GM12801 (cell line): Measurements from ENCODE around the gene MICOS13.

Source experiments
- TF ChIP-seq, protein P1 (sequence below): IDR thresholded peaks from one replicate; pipeline ENCODE4 v1.5.1; 2011; ENCODE audit warnings: control low read depth; ENCODE audit not compliant: insufficient read length; ENCODE audit errors: extremely low read depth

Gene MICOS13

GRCh38 chr19:5705552-5705951, 25.2 kb upstream of the MICOS13 start:
- TF ChIP-seq, protein P1, sequence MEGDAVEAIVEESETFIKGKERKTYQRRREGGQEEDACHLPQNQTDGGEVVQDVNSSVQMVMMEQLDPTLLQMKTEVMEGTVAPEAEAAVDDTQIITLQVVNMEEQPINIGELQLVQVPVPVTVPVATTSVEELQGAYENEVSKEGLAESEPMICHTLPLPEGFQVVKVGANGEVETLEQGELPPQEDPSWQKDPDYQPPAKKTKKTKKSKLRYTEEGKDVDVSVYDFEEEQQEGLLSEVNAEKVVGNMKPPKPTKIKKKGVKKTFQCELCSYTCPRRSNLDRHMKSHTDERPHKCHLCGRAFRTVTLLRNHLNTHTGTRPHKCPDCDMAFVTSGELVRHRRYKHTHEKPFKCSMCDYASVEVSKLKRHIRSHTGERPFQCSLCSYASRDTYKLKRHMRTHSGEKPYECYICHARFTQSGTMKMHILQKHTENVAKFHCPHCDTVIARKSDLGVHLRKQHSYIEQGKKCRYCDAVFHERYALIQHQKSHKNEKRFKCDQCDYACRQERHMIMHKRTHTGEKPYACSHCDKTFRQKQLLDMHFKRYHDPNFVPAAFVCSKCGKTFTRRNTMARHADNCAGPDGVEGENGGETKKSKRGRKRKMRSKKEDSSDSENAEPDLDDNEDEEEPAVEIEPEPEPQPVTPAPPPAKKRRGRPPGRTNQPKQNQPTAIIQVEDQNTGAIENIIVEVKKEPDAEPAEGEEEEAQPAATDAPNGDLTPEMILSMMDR, result no peak

GRCh38 chr19:5703819-5704818, 23.8 kb upstream of the MICOS13 start:
- TF ChIP-seq, protein P1, result no peak

DNA sequence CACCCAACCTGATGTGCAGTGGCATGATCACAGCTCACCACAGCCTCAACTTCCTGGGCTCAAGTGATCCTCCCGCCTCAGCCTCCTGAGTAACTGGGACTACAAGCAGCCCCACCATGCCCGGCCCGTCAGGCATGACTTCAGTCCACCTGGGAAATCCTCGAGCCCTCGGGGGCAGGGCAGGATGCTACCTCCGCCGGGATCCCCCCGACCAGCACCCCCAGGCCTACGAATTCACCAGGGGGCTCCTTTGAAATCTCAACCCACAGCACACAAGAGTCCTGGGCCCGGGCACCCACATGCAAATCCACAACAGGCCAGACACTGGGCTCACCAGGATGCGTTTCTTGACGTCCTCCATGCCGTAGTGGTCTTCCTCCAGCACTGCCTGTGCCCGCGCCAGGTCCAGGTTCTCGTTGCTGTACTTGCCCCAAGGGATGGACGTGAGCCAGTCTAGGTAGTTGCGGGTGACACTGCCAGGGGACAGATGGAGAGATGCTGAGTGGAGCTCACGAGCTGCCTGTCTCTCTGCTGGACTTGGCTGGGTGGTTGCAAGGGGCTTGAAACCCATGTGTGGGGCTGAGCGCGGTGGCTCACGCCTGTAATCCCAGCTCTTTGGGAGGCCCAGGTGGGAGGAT, 20.3 kb upstream of the MICOS13 start:
- TF ChIP-seq, protein P1, result no peak

- TF ChIP-seq, protein P1, result no peak
These were observed 18.5 kb upstream of the MICOS13 start for GRCh38 chr19:5698635-5699422.

GRCh38 chr19:5697890-5698634, 17.7 kb upstream of the MICOS13 start:
- TF ChIP-seq, protein P1, result no peak

- TF ChIP-seq, protein P1, result no peak
These were observed 16.9 kb upstream of the MICOS13 start for GRCh38 chr19:5697022-5697889.
